ENCODE results near the gene SLX4IP. TPM values are rescaled to one million over a fixed set of nuclear protein-coding genes. Genes with fewer than 3 reads are reported as not detected.

The SLX4IP gene
- total RNA-seq, 1 experiment from 2014 or later: 5.4 TPM

GRCh38 chr20:10453241-10453640 is 18.1 kb downstream of the SLX4IP start:
- no TSS peak for BruUV-seq (replicated peaks)
- intact Hi-C loops (cut with micrococcal nuclease; ENCODE audit: unreplicated experiment): no loop called here
- H3K27ac Mint-ChIP-seq (ENCODE audit: unreplicated experiment): no peak overlapping the region

DNA sequence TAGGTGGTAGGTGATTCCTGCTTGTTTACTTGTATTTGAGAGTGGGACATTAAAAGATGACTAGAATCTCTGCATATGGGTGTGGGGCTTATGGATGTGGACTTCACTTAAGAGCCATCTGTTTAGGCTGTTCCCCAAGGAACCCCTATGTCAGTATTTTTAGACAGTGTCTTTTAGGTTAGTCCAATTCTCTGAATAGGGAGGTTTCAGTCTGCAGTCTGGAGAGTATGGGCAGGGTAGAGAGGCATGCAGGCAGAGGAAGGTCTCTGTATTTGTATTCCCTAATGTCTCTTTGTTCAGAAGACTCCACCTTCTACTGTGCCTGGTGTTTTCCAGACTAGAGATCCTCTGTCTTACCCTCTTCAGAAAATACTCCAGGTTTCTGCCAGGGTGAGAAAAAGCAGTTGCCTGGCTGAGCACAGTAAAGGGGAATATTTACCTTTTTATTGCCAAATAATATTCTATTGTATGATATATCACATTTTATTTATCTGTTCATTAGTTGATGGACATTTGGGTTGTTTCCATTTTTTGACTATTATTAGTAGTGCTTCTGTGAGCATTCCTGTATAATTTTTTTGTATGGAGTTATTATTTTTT is 19.1 kb downstream of the SLX4IP start:
- Mint-ChIP-seq H3K27ac (ENCODE audit: unreplicated experiment) (no peak overlapping the region), H3K4me3 (ENCODE audit: low read depth, unreplicated experiment) (no peak overlapping the region), H3K36me3 (ENCODE audit: insufficient read depth, unreplicated experiment) (no peaks in the 10 kb centered on the region), H3K27me3 (ENCODE audit: unreplicated experiment) (no peaks in the 10 kb centered on the region), H3K9me3 (ENCODE audit: low read depth, unreplicated experiment) (peaks cover 2% of the 10 kb centered on the region), H3K4me1 (ENCODE audit: low read depth, unreplicated experiment) (peaks cover 12% of the 10 kb centered on the region)
- no TSS peak for BruUV-seq (replicated peaks)
- DNase-seq: no peak
- TF ChIP-seq, protein P1, sequence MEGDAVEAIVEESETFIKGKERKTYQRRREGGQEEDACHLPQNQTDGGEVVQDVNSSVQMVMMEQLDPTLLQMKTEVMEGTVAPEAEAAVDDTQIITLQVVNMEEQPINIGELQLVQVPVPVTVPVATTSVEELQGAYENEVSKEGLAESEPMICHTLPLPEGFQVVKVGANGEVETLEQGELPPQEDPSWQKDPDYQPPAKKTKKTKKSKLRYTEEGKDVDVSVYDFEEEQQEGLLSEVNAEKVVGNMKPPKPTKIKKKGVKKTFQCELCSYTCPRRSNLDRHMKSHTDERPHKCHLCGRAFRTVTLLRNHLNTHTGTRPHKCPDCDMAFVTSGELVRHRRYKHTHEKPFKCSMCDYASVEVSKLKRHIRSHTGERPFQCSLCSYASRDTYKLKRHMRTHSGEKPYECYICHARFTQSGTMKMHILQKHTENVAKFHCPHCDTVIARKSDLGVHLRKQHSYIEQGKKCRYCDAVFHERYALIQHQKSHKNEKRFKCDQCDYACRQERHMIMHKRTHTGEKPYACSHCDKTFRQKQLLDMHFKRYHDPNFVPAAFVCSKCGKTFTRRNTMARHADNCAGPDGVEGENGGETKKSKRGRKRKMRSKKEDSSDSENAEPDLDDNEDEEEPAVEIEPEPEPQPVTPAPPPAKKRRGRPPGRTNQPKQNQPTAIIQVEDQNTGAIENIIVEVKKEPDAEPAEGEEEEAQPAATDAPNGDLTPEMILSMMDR (IDR thresholded peaks at IDR 0.05; ENCODE audit: unreplicated experiment): no peak
- CTCF ChIA-PET: no interaction called here
- intact Hi-C loops (cut with micrococcal nuclease; ENCODE audit: unreplicated experiment): no loop called here

More at GRCh38 chr20:10453241-10453640, 18.1 kb downstream of the SLX4IP start:
- TF ChIP-seq, protein P1 (IDR thresholded peaks at IDR 0.05; ENCODE audit: unreplicated experiment): no peak
- Mint-ChIP-seq H3K27me3 (ENCODE audit: unreplicated experiment) (no peaks in the 10 kb centered on the region), H3K4me3 (ENCODE audit: low read depth, unreplicated experiment) (no peak overlapping the region), H3K9me3 (ENCODE audit: low read depth, unreplicated experiment) (peaks cover 2% of the 10 kb centered on the region), H3K36me3 (ENCODE audit: insufficient read depth, unreplicated experiment) (no peaks in the 10 kb centered on the region), H3K4me1 (ENCODE audit: low read depth, unreplicated experiment) (peaks cover 12% of the 10 kb centered on the region)
- no peak for DNase-seq
- CTCF ChIA-PET: interaction anchor here (0.6 kb wide), 1 partner anchor 1319 kb away, joined by 3 read pairs; no protein-coding TSS in a partner anchor

DNA sequence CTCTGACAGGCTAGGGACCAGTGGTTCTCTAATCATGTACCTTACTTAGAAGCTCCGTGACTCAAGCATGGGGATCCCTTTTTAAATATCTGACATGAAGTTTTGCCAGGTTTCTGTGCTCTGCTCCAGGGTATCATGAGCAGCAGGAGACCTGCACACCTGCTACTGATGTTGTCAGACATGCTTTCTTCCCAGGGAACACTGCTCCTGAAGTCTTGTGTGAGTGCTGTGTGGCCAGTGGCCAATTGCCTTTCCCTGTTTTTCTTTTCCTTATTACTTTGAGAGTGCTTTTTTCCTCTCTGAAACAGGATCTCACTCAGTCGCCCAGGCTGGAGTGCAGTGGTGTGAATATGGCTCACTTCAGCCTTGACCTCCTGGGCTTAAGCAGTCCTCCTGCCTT is 26.4 kb downstream of the SLX4IP start:
- intact Hi-C loops (cut with micrococcal nuclease; ENCODE audit: unreplicated experiment): no loop called here
- H3K36me3 Mint-ChIP-seq (ENCODE audit: insufficient read depth, unreplicated experiment): no peaks in the 10 kb centered on the region
- no TSS peak for BruUV-seq (replicated peaks)

GRCh38 chr20:10462516-10462915 is 27.4 kb downstream of the SLX4IP start:
- H3K27ac Mint-ChIP-seq (ENCODE audit: unreplicated experiment): no peak overlapping the region
- peaks cover 18% of the 10 kb centered on the region for H3K4me1 Mint-ChIP-seq (ENCODE audit: low read depth, unreplicated experiment)
- BruUV-seq (replicated peaks): no TSS peak
- TF ChIP-seq, protein P1 (IDR thresholded peaks at IDR 0.05; ENCODE audit: unreplicated experiment): no peak
- H3K27me3 Mint-ChIP-seq (ENCODE audit: unreplicated experiment): no peaks in the 10 kb centered on the region
- intact Hi-C loops (cut with micrococcal nuclease; ENCODE audit: unreplicated experiment): no loop called here
- CTCF ChIA-PET: no interaction called here
- H3K9me3 Mint-ChIP-seq (ENCODE audit: low read depth, unreplicated experiment): peaks cover 10% of the 10 kb centered on the region
- H3K4me3 Mint-ChIP-seq (ENCODE audit: low read depth, unreplicated experiment): no peak overlapping the region
- H3K36me3 Mint-ChIP-seq (ENCODE audit: insufficient read depth, unreplicated experiment): no peaks in the 10 kb centered on the region
- DNase-seq: no peak

More for the DNA sequence above, 26.4 kb downstream of the SLX4IP start:
- TF ChIP-seq, protein P1 (IDR thresholded peaks at IDR 0.05; ENCODE audit: unreplicated experiment): no peak
- peaks cover 13% of the 10 kb centered on the region for H3K9me3 Mint-ChIP-seq (ENCODE audit: low read depth, unreplicated experiment)
- H3K27me3 Mint-ChIP-seq (ENCODE audit: unreplicated experiment): no peaks in the 10 kb centered on the region
- H3K27ac Mint-ChIP-seq (ENCODE audit: unreplicated experiment): no peak overlapping the region
- CTCF ChIA-PET: no interaction called here
- DNase-seq: no peak
- H3K4me1 Mint-ChIP-seq (ENCODE audit: low read depth, unreplicated experiment): peaks cover 18% of the 10 kb centered on the region
- no peak overlapping the region for H3K4me3 Mint-ChIP-seq (ENCODE audit: low read depth, unreplicated experiment)
